Upper lobe of left lung (tissue), 4 donors: ENCODE measurements around the gene SERINC5.

Experiments
- CTCF ChIP-seq, 6 experiments: fragments of 450-650 bp in 4 of 6; fragments of 200-600 bp in 2 of 6; sonication (generic) in 2 of 6; IDR thresholded peaks; one replicate each; pipeline ENCODE4 v1.5.1; 2016 to 2019; ENCODE audit warnings: antibody characterized with exemption in 6 of 6
- POLR2A ChIP-seq, 4 donors: fragments of 450-650 bp; IDR thresholded peaks; one replicate each; pipeline ENCODE4 v1.5.1; 2016 to 2017; ENCODE audit warnings: antibody characterized with exemption in 4 of 4, mild to moderate bottlenecking in 2 of 4

GRCh38 chr5:80101993-80102392 is 153.9 kb downstream of the SERINC5 start:
- no peak for TF ChIP-seq CTCF (IDR thresholded peaks at IDR 0.05)
- TF ChIP-seq POLR2A (IDR thresholded peaks at IDR 0.05), result no peak
